SK-N-SH (cell line): ENCODE data around the gene ZNF75A.

ENCODE experiments used
- EP300 ChIP-seq, 2 experiments: IDR thresholded peaks; 2 replicates each; pipeline versions ENCODE4 v1.4.0 to v1.6.1; 2012; ENCODE audit warnings: borderline replicate concordance in 1 of 2, low read depth in 1 of 2, low read length in 1 of 2
- EZH2phosphoT487 ChIP-seq: fragments of 200-600 bp; sonication (generic); IDR thresholded peaks from 2 replicates; pipeline ENCODE4 v1.6.1; 2017; ENCODE audit warnings: low read depth, mixed run types, mild to moderate bottlenecking, antibody characterized with exemption, moderate library complexity, borderline replicate concordance
- FOXJ3 ChIP-seq: sonication (generic); formaldehyde crosslinking; IDR thresholded peaks from 2 replicates; pipeline ENCODE4 v1.5.1; 2020; ENCODE audit warnings: mild to moderate bottlenecking, missing genetic modification reagents
- MEF2A ChIP-seq: IDR thresholded peaks from 2 replicates; pipeline ENCODE4 v1.4.0; 2012; ENCODE audit warnings: low read depth, borderline replicate concordance
- RCOR1 ChIP-seq: fragments of 150-350 bp; IDR thresholded peaks from 2 replicates; pipeline ENCODE4 v1.6.1; 2017; ENCODE audit warnings: antibody characterized with exemption, low read length
- TAF1 ChIP-seq: IDR thresholded peaks from 2 replicates; pipeline ENCODE4 v1.6.1; 2012; ENCODE audit warnings: low read depth, mild to moderate bottlenecking, low read length, moderate library complexity, borderline replicate concordance
- TEAD4 ChIP-seq: IDR thresholded peaks from 2 replicates; pipeline ENCODE4 v1.4.0; 2012; ENCODE audit warnings: mild to moderate bottlenecking, borderline replicate concordance; ENCODE audit not compliant: insufficient read depth
- YY1 ChIP-seq: IDR thresholded peaks from 2 replicates; pipeline ENCODE4 v1.4.0; 2012; ENCODE audit warnings: low read depth, mild to moderate bottlenecking
- TF ChIP-seq, protein P1 (sequence below): fragments of 200-600 bp; sonication (generic); IDR thresholded peaks from 2 replicates; pipeline ENCODE4 v1.6.1; 2017; ENCODE audit warnings: antibody characterized with exemption, mild to moderate bottlenecking, moderate library complexity
- TF ChIP-seq, protein P2 (sequence below): fragments of 150-350 bp; IDR thresholded peaks from 2 replicates; pipeline ENCODE4 v1.6.1; 2016; ENCODE audit warnings: mild to moderate bottlenecking, low read depth, low read length

DNA sequence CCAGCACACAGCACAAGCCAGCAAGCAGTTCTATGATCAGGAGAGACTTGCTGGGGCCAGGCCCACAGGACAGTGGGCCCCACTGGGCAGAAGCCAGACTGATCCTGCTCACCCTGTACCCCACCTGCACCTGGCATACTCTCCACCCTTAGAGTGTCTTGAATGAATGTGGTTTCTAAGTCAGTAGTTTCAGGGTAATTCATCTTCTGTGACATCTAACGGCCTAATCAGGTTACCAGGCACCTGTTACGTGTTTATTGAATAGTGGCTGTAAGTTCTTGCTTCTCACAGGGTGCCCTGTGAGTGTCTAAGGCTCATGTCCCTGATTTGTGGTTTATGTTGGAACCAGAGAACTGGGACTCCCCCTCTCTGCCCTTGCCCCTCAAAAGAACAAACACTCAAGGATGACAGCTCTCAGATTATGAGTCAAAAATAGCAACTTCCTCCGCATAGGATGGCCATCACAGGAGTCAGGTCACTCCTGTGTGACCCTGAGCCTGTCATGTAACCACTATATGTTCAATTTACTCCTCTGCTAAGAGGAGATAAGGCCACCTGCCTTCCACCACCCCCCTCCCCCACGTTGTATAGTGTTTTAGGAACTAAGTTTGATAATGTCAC lies 43.4 kb downstream of the ZNF75A start:
- TF ChIP-seq, protein P1, sequence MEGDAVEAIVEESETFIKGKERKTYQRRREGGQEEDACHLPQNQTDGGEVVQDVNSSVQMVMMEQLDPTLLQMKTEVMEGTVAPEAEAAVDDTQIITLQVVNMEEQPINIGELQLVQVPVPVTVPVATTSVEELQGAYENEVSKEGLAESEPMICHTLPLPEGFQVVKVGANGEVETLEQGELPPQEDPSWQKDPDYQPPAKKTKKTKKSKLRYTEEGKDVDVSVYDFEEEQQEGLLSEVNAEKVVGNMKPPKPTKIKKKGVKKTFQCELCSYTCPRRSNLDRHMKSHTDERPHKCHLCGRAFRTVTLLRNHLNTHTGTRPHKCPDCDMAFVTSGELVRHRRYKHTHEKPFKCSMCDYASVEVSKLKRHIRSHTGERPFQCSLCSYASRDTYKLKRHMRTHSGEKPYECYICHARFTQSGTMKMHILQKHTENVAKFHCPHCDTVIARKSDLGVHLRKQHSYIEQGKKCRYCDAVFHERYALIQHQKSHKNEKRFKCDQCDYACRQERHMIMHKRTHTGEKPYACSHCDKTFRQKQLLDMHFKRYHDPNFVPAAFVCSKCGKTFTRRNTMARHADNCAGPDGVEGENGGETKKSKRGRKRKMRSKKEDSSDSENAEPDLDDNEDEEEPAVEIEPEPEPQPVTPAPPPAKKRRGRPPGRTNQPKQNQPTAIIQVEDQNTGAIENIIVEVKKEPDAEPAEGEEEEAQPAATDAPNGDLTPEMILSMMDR, result no peak
- TF ChIP-seq YY1, result no peak
- no peak for TF ChIP-seq TEAD4
- TF ChIP-seq, protein P2, sequence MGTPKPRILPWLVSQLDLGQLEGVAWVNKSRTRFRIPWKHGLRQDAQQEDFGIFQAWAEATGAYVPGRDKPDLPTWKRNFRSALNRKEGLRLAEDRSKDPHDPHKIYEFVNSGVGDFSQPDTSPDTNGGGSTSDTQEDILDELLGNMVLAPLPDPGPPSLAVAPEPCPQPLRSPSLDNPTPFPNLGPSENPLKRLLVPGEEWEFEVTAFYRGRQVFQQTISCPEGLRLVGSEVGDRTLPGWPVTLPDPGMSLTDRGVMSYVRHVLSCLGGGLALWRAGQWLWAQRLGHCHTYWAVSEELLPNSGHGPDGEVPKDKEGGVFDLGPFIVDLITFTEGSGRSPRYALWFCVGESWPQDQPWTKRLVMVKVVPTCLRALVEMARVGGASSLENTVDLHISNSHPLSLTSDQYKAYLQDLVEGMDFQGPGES, result no peak
- TF ChIP-seq RCOR1, result no peak
- no peak for TF ChIP-seq EP300 (IDR thresholded peaks at IDR 0.05; ENCODE audit: borderline replicate concordance in 1 of 2, low read depth in 1 of 2, low read length in 1 of 2)
- no peak for TF ChIP-seq TAF1
- TF ChIP-seq FOXJ3 (CRISPR knock-in tag), result no peak
- TF ChIP-seq MEF2A, result no peak
- TF ChIP-seq EZH2phosphoT487, result no peak
